Measurements from ENCODE around the gene LHX3.

DNA sequence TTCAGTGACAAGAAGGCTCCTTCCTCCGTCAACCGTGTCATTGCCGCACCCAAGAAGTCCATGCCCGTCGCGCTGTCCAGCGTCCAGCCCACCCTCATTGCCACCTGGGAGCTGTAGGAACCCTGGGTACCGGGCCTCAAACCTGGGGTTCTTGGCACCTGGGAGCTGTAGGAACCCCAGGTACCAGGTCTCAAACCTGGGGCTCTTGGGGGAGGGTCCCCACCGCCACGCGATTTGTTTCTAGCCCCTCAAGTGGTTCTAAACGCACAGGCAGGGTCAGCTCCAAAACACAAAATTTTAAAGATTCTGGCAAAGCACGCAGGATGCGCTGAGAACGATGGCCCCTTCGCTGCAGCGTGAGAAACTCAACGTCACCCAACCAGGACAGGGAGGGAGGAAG, 17.7 kb downstream of the LHX3 start:
- TF ChIP-seq CTCF (conservative IDR thresholded peaks at IDR 0.05) (no peak), EZH2 (IDR thresholded peaks at IDR 0.05; ENCODE audit: low read depth) (no peak)

Measured in PC-9 (cell line).